ENCODE measurements around the gene RERG.

Gene RERG

GRCh38 chr12:15205341-15206010 lies 15.7 kb downstream of the RERG start:
- H3K9me3 ChIP-seq (ENCODE audit: control insufficient read depth, low read length), result no peaks in the 10 kb centered on the region
- H3K79me2 ChIP-seq, result peaks cover 5% of the 10 kb centered on the region
- TF ChIP-seq CTCF (IDR thresholded peaks at IDR 0.05), result no peak
- no peaks in the 10 kb centered on the region for H3K27me3 ChIP-seq (ENCODE audit: control insufficient read depth, insufficient read depth, low read length)
- no peak overlapping the region for H2AFZ ChIP-seq
- no peak overlapping the region for H3K4me3 ChIP-seq (ENCODE audit: low read depth, low read length)
- H3K27ac ChIP-seq, result no peak overlapping the region
- H3K4me2 ChIP-seq (ENCODE audit: low read length), result no peak overlapping the region
- no peak overlapping the region for H3K9ac ChIP-seq
- H3K4me1 ChIP-seq, result peaks cover 20% of the 10 kb centered on the region
- no peaks in the 10 kb centered on the region for H3K36me3 ChIP-seq (ENCODE audit: control insufficient read depth, insufficient read depth, low read length)

- H3K9ac ChIP-seq, result no peak overlapping the region
- H2AFZ ChIP-seq, result no peak overlapping the region
- peaks cover 14% of the 10 kb centered on the region for H3K4me1 ChIP-seq
- no peaks in the 10 kb centered on the region for H3K9me3 ChIP-seq (ENCODE audit: control insufficient read depth, low read length)
- TF ChIP-seq CTCF (IDR thresholded peaks at IDR 0.05), result no peak
- H3K4me2 ChIP-seq (ENCODE audit: low read length), result no peak overlapping the region
- no peak overlapping the region for H3K4me3 ChIP-seq (ENCODE audit: low read depth, low read length)
- H3K36me3 ChIP-seq (ENCODE audit: control insufficient read depth, insufficient read depth, low read length), result no peaks in the 10 kb centered on the region
- H3K79me2 ChIP-seq, result peaks cover 5% of the 10 kb centered on the region
- H3K27ac ChIP-seq, result peak overlapping the region; percentile 68
- H3K27me3 ChIP-seq (ENCODE audit: control insufficient read depth, insufficient read depth, low read length), result no peaks in the 10 kb centered on the region
Measured at GRCh38 chr12:15201456-15201855, 19.8 kb downstream of the RERG start.

- Histone ChIP-seq H3K4me1 (peaks cover 17% of the 10 kb centered on the region), H3K27me3 (ENCODE audit: control insufficient read depth, insufficient read depth, low read length) (no peaks in the 10 kb centered on the region), H3K27ac (peak overlapping the region; percentile 68)
Measured at GRCh38 chr12:15201056-15201455, 20.2 kb downstream of the RERG start.

GRCh38 chr12:15200641-15201040 lies 20.6 kb downstream of the RERG start:
- Histone ChIP-seq H3K27me3 (ENCODE audit: control insufficient read depth, insufficient read depth, low read length) (no peaks in the 10 kb centered on the region), H3K36me3 (ENCODE audit: control insufficient read depth, insufficient read depth, low read length) (no peaks in the 10 kb centered on the region), H3K27ac (peak overlapping the region; percentile 68), H3K9ac (no peak overlapping the region), H2AFZ (peak overlapping the region; percentile 12), H3K4me2 (ENCODE audit: low read length) (no peak overlapping the region), H3K79me2 (peaks cover 5% of the 10 kb centered on the region), H3K4me1 (peaks cover 21% of the 10 kb centered on the region), H3K4me3 (ENCODE audit: low read depth, low read length) (no peak overlapping the region), H3K9me3 (ENCODE audit: control insufficient read depth, low read length) (no peaks in the 10 kb centered on the region)
- no peak for TF ChIP-seq CTCF (IDR thresholded peaks at IDR 0.05)

More at GRCh38 chr12:15201056-15201455, 20.2 kb downstream of the RERG start:
- Histone ChIP-seq H3K4me2 (ENCODE audit: low read length) (no peak overlapping the region), H3K9me3 (ENCODE audit: control insufficient read depth, low read length) (no peaks in the 10 kb centered on the region), H3K9ac (no peak overlapping the region), H3K36me3 (ENCODE audit: control insufficient read depth, insufficient read depth, low read length) (no peaks in the 10 kb centered on the region), H3K79me2 (peaks cover 5% of the 10 kb centered on the region), H2AFZ (peak overlapping the region; percentile 12), H3K4me3 (ENCODE audit: low read depth, low read length) (no peak overlapping the region)
- TF ChIP-seq CTCF (IDR thresholded peaks at IDR 0.05), result no peak

GRCh38 chr12:15199930-15200329 lies 21.3 kb downstream of the RERG start:
- Histone ChIP-seq H3K4me2 (ENCODE audit: low read length) (no peak overlapping the region), H3K36me3 (ENCODE audit: control insufficient read depth, insufficient read depth, low read length) (no peaks in the 10 kb centered on the region), H3K4me1 (peaks cover 28% of the 10 kb centered on the region), H3K9ac (no peak overlapping the region), H3K27me3 (ENCODE audit: control insufficient read depth, insufficient read depth, low read length) (no peaks in the 10 kb centered on the region), H3K9me3 (ENCODE audit: control insufficient read depth, low read length) (no peaks in the 10 kb centered on the region), H3K79me2 (peaks cover 5% of the 10 kb centered on the region), H3K4me3 (ENCODE audit: low read depth, low read length) (no peak overlapping the region), H2AFZ (no peak overlapping the region), H3K27ac (peak overlapping the region; percentile 68)
- no peak for TF ChIP-seq CTCF (IDR thresholded peaks at IDR 0.05)

Data from parathyroid adenoma (tissue), 2 donors.